G401 (cell line): ENCODE results near the gene PLEKHG7. TPM values are rescaled to one million over a fixed set of nuclear protein-coding genes. Genes with fewer than 3 reads are reported as not detected.
"Not testable (repeated sequence)": the region's sequence is repeated elsewhere in the genome, so short reads cannot be mapped to it uniquely, and the experiment has no call there.

ENCODE experiments used
- DNase-seq: peaks from one replicate; pipeline ENCODE4 v3.0.0-alpha.2; 2015; ENCODE audit warnings: low spot score
- in situ Hi-C: cut with HindIII; loops from 2 replicates; pipeline ENCODE4 v1.10.0; 2016; ENCODE audit warnings: low sequenced_read_pairs, mixed read lengths
- total RNA-seq: library from RNA; depleted of rRNA; stranded (reverse); fragments of >200 nt; shearing (Covaris generic); gene quantifications from 2 replicates; pipeline ENCODE4 v1.2.3, GENCODE V29; 2014

PLEKHG7 gene
- total RNA-seq, 1 experiment from 2014 or later, result not detected

GRCh38 chr12:92739113-92739512 is 36.3 kb downstream of the PLEKHG7 start:
- no peak for DNase-seq
- in situ Hi-C loops, result no loop called here

GRCh38 chr12:92740411-92740810 is 37.6 kb downstream of the PLEKHG7 start:
- in situ Hi-C loops, result no loop called here
- no peak for DNase-seq

GRCh38 chr12:92743026-92743425 is 40.2 kb downstream of the PLEKHG7 start:
- in situ Hi-C loops, result no loop called here
- peak; percentile 67 for DNase-seq

GRCh38 chr12:92745856-92746550 is 43.2 kb downstream of the PLEKHG7 start:
- DNase-seq, result no peak
- in situ Hi-C loops, result no loop called here

GRCh38 chr12:92747151-92747550 is 44.4 kb downstream of the PLEKHG7 start:
- DNase-seq, result no peak
- in situ Hi-C loops, result no loop called here

GRCh38 chr12:92749691-92750090 is 46.9 kb downstream of the PLEKHG7 start:
- in situ Hi-C loops, DNase-seq: not testable (repeated sequence)

- in situ Hi-C loops, result no loop called here
- DNase-seq, result no peak
These were observed 51.4 kb downstream of the PLEKHG7 start for GRCh38 chr12:92753976-92754885.

- DNase-seq, result no peak
- in situ Hi-C loops, result no loop called here
These were observed 54.3 kb downstream of the PLEKHG7 start for GRCh38 chr12:92756898-92757596.

GRCh38 chr12:92757597-92758121 is 54.9 kb downstream of the PLEKHG7 start:
- in situ Hi-C loops, result no loop called here

GRCh38 chr12:92759634-92760268 is 57.0 kb downstream of the PLEKHG7 start:
- no peak for DNase-seq
- in situ Hi-C loops, result no loop called here

More at GRCh38 chr12:92757597-92758121, 54.9 kb downstream of the PLEKHG7 start:
- DNase-seq, result peak; percentile 80

GRCh38 chr12:92762773-92763172 is 60.0 kb downstream of the PLEKHG7 start:
- no peak for DNase-seq
- in situ Hi-C loops, result no loop called here

- in situ Hi-C loops, result no loop called here
- no peak for DNase-seq
These were observed 62.0 kb downstream of the PLEKHG7 start for GRCh38 chr12:92764831-92765230.

- in situ Hi-C loops, result no loop called here
- no peak for DNase-seq
These were observed 63.1 kb downstream of the PLEKHG7 start for GRCh38 chr12:92765871-92766270.

GRCh38 chr12:92769124-92769901 is 66.5 kb downstream of the PLEKHG7 start:
- DNase-seq, result no peak
- in situ Hi-C loops, result no loop called here

GRCh38 chr12:92771001-92771400 is 68.2 kb downstream of the PLEKHG7 start:
- in situ Hi-C loops, result no loop called here
- no peak for DNase-seq

- no peak for DNase-seq
- in situ Hi-C loops, result no loop called here
These were observed 72.6 kb downstream of the PLEKHG7 start for GRCh38 chr12:92775416-92775815.

- no peak for DNase-seq
- in situ Hi-C loops, result no loop called here
These were observed 75.7 kb downstream of the PLEKHG7 start for GRCh38 chr12:92778525-92778924.

GRCh38 chr12:92779902-92780301 is 77.1 kb downstream of the PLEKHG7 start:
- in situ Hi-C loops, result no loop called here
- DNase-seq, result no peak
